Progenitor cell of endocrine pancreas (in vitro differentiated cells): ENCODE data around the gene CTDSP2. TPM values are rescaled to one million over a fixed set of nuclear protein-coding genes. Genes with fewer than 3 reads are reported as not detected.

ENCODE experiments used
- DNase-seq: peaks from one replicate; pipeline ENCODE4 v3.0.0; 2021; ENCODE audit warnings: low spot score; ENCODE audit not compliant: unreplicated experiment
- H3K27ac Mint-ChIP-seq: 2 replicates; pipeline ENCODE4 v1.8.0; 2021; ENCODE audit warnings: mild to moderate bottlenecking, moderate library complexity, mixed read lengths
- H3K27me3 Mint-ChIP-seq: 2 replicates; pipeline ENCODE4 v1.8.0; 2021; ENCODE audit warnings: mixed read lengths
- H3K36me3 Mint-ChIP-seq: 2 replicates; pipeline ENCODE4 v1.8.0; 2022; ENCODE audit warnings: mixed read lengths; ENCODE audit not compliant: insufficient read depth
- H3K4me1 Mint-ChIP-seq: 2 replicates; pipeline ENCODE4 v1.8.0; 2021; ENCODE audit warnings: low read depth, mixed read lengths
- H3K4me3 Mint-ChIP-seq: 2 replicates; pipeline ENCODE4 v1.8.0; 2021; ENCODE audit warnings: low read depth, mild to moderate bottlenecking, moderate library complexity, mixed read lengths
- H3K9me3 Mint-ChIP-seq: 2 replicates; pipeline ENCODE4 v1.8.0; 2021; ENCODE audit warnings: low read depth, mixed read lengths
- CTCF ChIP-seq: fragments of 200-600 bp; sonication (generic); IDR thresholded peaks from one replicate; pipeline ENCODE4 v1.5.0; 2021; ENCODE audit warnings: antibody characterized with exemption, mild to moderate bottlenecking; ENCODE audit not compliant: unreplicated experiment
- total RNA-seq: library from RNA; stranded (reverse); gene quantifications from 2 replicates; pipeline ENCODE4 v1.2.1, GENCODE V29; 2021

CTDSP2 gene
- total RNA-seq, 1 donor from 2014 or later = 145 TPM

GRCh38 chr12:57854965-57855364 is 8.4 kb upstream of the CTDSP2 start:
- DNase-seq = no peak
- Mint-ChIP-seq H3K4me1 (peaks cover 15% of the 10 kb centered on the region), H3K27ac (no peak overlapping the region), H3K27me3 (peaks cover 27% of the 10 kb centered on the region), H3K36me3 (no peaks in the 10 kb centered on the region), H3K4me3 (no peak overlapping the region), H3K9me3 (no peaks in the 10 kb centered on the region)
- no peak for TF ChIP-seq CTCF

GRCh38 chr12:57853864-57854556 is 7.5 kb upstream of the CTDSP2 start:
- no peak overlapping the region for H3K4me3 Mint-ChIP-seq
- no peak for DNase-seq
- H3K27me3 Mint-ChIP-seq = peaks cover 24% of the 10 kb centered on the region

GRCh38 chr12:57852620-57853500 is 6.3 kb upstream of the CTDSP2 start:
- H3K27me3 Mint-ChIP-seq = peaks cover 24% of the 10 kb centered on the region
- peak; percentile 42 for DNase-seq
- H3K9me3 Mint-ChIP-seq = no peaks in the 10 kb centered on the region
- H3K27ac Mint-ChIP-seq = peak overlapping the region; percentile 77
- H3K4me3 Mint-ChIP-seq = peak overlapping the region; percentile 68
- TF ChIP-seq CTCF = peak; percentile 49
- peaks cover 15% of the 10 kb centered on the region for H3K4me1 Mint-ChIP-seq
- no peaks in the 10 kb centered on the region for H3K36me3 Mint-ChIP-seq

More at GRCh38 chr12:57853864-57854556, 7.5 kb upstream of the CTDSP2 start:
- no peaks in the 10 kb centered on the region for H3K9me3 Mint-ChIP-seq
- no peaks in the 10 kb centered on the region for H3K36me3 Mint-ChIP-seq
- peaks cover 15% of the 10 kb centered on the region for H3K4me1 Mint-ChIP-seq
- H3K27ac Mint-ChIP-seq = peak overlapping the region; percentile 73
- no peak for TF ChIP-seq CTCF

GRCh38 chr12:57852200-57852599 is 5.7 kb upstream of the CTDSP2 start:
- H3K9me3 Mint-ChIP-seq = no peaks in the 10 kb centered on the region
- H3K4me1 Mint-ChIP-seq = peaks cover 15% of the 10 kb centered on the region
- DNase-seq = no peak
- peaks cover 25% of the 10 kb centered on the region for H3K27me3 Mint-ChIP-seq
- peak overlapping the region; percentile 68 for H3K4me3 Mint-ChIP-seq
- no peak for TF ChIP-seq CTCF
- no peaks in the 10 kb centered on the region for H3K36me3 Mint-ChIP-seq
- no peak overlapping the region for H3K27ac Mint-ChIP-seq

- no peak for TF ChIP-seq CTCF
- Mint-ChIP-seq H3K27me3 (peaks cover 25% of the 10 kb centered on the region), H3K36me3 (no peaks in the 10 kb centered on the region), H3K9me3 (no peaks in the 10 kb centered on the region), H3K4me3 (no peak overlapping the region), H3K27ac (no peak overlapping the region), H3K4me1 (peaks cover 17% of the 10 kb centered on the region)
- DNase-seq = no peak
These were observed 5.0 kb upstream of the CTDSP2 start for GRCh38 chr12:57851552-57851951.
